ENCODE results near the gene CACNB2. TPM values are rescaled to one million over a fixed set of nuclear protein-coding genes. Genes with fewer than 3 reads are reported as not detected.

Gene CACNB2
- total and polyA plus RNA-seq, 2 of the 13 experiments (the other 11 are each of a cell fraction or from before 2014, with no cell fraction given): not detected

- TF ChIP-seq ZNF234 (CRISPR knock-in tag; conservative IDR thresholded peaks at IDR 0.05): no peak
- TF ChIP-seq ZNF629 (CRISPR knock-in tag; conservative IDR thresholded peaks at IDR 0.05): no peak
- no peak for TF ChIP-seq ZNF33A (CRISPR knock-in tag; IDR thresholded peaks at IDR 0.05; ENCODE audit: borderline replicate concordance)
- no peak for TF ChIP-seq TOE1 (CRISPR knock-in tag; IDR thresholded peaks at IDR 0.05)
- TF ChIP-seq SMARCE1 (IDR thresholded peaks at IDR 0.05; ENCODE audit: borderline replicate concordance): no peak
- TF ChIP-seq, protein P1, sequence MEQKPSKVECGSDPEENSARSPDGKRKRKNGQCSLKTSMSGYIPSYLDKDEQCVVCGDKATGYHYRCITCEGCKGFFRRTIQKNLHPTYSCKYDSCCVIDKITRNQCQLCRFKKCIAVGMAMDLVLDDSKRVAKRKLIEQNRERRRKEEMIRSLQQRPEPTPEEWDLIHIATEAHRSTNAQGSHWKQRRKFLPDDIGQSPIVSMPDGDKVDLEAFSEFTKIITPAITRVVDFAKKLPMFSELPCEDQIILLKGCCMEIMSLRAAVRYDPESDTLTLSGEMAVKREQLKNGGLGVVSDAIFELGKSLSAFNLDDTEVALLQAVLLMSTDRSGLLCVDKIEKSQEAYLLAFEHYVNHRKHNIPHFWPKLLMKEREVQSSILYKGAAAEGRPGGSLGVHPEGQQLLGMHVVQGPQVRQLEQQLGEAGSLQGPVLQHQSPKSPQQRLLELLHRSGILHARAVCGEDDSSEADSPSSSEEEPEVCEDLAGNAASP (CRISPR knock-in tag; IDR thresholded peaks at IDR 0.05; ENCODE audit: borderline replicate concordance): no peak
- no peak for TF ChIP-seq ZNF460 (CRISPR knock-in tag; IDR thresholded peaks at IDR 0.05; ENCODE audit: borderline replicate concordance)
- TF ChIP-seq ZKSCAN8 (CRISPR knock-in tag; IDR thresholded peaks at IDR 0.05; ENCODE audit: borderline replicate concordance): no peak
- TF ChIP-seq, protein P2, sequence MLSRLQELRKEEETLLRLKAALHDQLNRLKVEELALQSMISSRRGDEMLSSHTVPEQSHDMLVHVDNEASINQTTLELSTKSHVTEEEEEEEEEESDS (CRISPR knock-in tag; IDR thresholded peaks at IDR 0.05; ENCODE audit: borderline replicate concordance): no peak
- TF ChIP-seq ZNF567 (CRISPR knock-in tag; IDR thresholded peaks at IDR 0.05; ENCODE audit: borderline replicate concordance): no peak
- TF ChIP-seq FOXO1 (CRISPR knock-in tag; IDR thresholded peaks at IDR 0.05): no peak
- TF ChIP-seq, protein P3, sequence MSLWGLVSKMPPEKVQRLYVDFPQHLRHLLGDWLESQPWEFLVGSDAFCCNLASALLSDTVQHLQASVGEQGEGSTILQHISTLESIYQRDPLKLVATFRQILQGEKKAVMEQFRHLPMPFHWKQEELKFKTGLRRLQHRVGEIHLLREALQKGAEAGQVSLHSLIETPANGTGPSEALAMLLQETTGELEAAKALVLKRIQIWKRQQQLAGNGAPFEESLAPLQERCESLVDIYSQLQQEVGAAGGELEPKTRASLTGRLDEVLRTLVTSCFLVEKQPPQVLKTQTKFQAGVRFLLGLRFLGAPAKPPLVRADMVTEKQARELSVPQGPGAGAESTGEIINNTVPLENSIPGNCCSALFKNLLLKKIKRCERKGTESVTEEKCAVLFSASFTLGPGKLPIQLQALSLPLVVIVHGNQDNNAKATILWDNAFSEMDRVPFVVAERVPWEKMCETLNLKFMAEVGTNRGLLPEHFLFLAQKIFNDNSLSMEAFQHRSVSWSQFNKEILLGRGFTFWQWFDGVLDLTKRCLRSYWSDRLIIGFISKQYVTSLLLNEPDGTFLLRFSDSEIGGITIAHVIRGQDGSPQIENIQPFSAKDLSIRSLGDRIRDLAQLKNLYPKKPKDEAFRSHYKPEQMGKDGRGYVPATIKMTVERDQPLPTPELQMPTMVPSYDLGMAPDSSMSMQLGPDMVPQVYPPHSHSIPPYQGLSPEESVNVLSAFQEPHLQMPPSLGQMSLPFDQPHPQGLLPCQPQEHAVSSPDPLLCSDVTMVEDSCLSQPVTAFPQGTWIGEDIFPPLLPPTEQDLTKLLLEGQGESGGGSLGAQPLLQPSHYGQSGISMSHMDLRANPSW (CRISPR knock-in tag; IDR thresholded peaks at IDR 0.05; ENCODE audit: borderline replicate concordance): no peak
- TF ChIP-seq ZNF670 (CRISPR knock-in tag; IDR thresholded peaks at IDR 0.05; ENCODE audit: borderline replicate concordance): 0 out of 2 replicates have a peak, but pooled peaks have one; percentile 27
- no peak for TF ChIP-seq ZNF557 (CRISPR knock-in tag; IDR thresholded peaks at IDR 0.05)
- TF ChIP-seq KDM1A (CRISPR knock-in tag; IDR thresholded peaks at IDR 0.05): no peak
- TF ChIP-seq ZZZ3 (CRISPR knock-in tag; IDR thresholded peaks at IDR 0.05; ENCODE audit: borderline replicate concordance): no peak
- TF ChIP-seq SOX6 (IDR thresholded peaks at IDR 0.05): no peak
- peak; percentile 59 for TF ChIP-seq SOX6 (CRISPR knock-in tag; IDR thresholded peaks at IDR 0.05)
- TF ChIP-seq NFYB (CRISPR knock-in tag; IDR thresholded peaks at IDR 0.05): no peak
- TF ChIP-seq ZNF747 (CRISPR knock-in tag; IDR thresholded peaks at IDR 0.05; ENCODE audit: borderline replicate concordance): no peak
- TF ChIP-seq FOXM1 (CRISPR knock-in tag; IDR thresholded peaks at IDR 0.05): no peak
- TF ChIP-seq ZBTB3 (CRISPR knock-in tag; IDR thresholded peaks at IDR 0.05; ENCODE audit: borderline replicate concordance, low read depth): peak; percentile 83; the same call in 1 of the 2 replicates
- TF ChIP-seq HNRNPLL (IDR thresholded peaks at IDR 0.05; ENCODE audit: low read depth, low read length, poor library complexity, severe bottlenecking): no peak
- TF ChIP-seq BCL6 (CRISPR knock-in tag; IDR thresholded peaks at IDR 0.05): peak; percentile 42; the same call in 1 of the 2 replicates
- no peak for TF ChIP-seq THAP7 (CRISPR knock-in tag; IDR thresholded peaks at IDR 0.05)
- TF ChIP-seq NCOA2 (CRISPR knock-in tag; IDR thresholded peaks at IDR 0.05): 0 out of 2 replicates have a peak, but pooled peaks have one; percentile 47
- TF ChIP-seq, protein P4, sequence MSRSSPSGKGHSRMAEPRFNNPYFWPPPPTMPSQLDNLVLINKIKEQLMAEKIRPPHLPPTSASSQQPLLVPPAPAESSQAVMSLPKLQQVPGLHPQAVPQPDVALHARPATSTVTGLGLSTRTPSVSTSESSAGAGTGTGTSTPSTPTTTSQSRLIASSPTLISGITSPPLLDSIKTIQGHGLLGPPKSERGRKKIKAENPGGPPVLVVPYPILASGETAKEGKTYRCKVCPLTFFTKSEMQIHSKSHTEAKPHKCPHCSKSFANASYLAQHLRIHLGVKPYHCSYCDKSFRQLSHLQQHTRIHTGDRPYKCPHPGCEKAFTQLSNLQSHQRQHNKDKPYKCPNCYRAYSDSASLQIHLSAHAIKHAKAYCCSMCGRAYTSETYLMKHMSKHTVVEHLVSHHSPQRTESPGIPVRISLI (CRISPR knock-in tag; IDR thresholded peaks at IDR 0.05; ENCODE audit: borderline replicate concordance): no peak
Measured at GRCh38 chr10:18261768-18262231, 121.6 kb downstream of the CACNB2 start (continued).
